ENCODE measurements around the gene FAM163B. TPM values are rescaled to one million over a fixed set of nuclear protein-coding genes. Genes with fewer than 3 reads are reported as not detected.

The FAM163B gene
- total RNA-seq, 4 donors from 2014 or later, result not detected

DNA sequence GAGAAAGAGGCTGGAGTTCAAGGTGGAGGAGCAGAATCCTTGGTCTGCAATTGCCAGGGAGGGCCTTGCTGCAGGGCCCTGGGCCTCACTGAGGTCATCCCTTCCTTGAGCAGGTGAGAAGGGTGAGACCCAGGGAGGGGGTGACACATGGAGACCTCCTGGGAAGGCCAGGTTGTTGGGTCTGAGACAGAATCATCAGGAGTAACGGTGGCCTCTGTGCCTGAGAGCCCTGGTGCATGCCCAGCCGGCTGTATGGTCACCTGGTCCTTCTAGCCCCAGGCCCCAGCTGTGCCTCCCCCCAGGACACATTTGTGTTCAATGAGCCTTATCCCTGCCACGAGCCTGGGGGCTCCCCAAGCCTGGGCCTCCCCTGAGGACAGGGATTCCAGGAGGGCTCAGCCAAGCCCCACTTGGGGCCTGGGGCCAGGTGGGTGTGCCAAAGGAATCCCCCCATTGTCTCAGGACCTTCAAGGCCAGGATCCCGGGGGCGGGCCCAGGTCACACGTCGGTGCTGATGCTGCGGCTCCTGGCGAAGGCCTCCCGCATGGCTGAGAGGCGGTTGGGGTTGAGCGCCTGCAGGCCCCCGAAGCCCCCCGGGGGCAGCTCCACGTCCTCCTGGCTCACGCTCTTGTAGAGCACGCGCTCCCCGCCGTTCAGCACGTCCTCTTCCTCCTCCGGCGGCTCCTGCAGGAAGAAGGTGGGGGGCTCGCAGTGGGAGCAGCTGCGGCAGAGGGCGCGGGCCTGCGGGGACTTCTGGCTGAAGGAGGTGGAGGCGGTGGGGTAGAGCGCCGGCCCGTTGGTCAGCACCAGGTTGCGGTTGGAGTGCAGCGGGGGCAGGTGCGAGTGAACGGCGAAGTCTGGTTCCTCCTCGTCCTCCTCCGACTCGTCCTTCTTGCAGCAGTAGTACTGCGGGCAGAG, 30.4 kb downstream of the FAM163B start:
- TF ChIP-seq, protein P1, sequence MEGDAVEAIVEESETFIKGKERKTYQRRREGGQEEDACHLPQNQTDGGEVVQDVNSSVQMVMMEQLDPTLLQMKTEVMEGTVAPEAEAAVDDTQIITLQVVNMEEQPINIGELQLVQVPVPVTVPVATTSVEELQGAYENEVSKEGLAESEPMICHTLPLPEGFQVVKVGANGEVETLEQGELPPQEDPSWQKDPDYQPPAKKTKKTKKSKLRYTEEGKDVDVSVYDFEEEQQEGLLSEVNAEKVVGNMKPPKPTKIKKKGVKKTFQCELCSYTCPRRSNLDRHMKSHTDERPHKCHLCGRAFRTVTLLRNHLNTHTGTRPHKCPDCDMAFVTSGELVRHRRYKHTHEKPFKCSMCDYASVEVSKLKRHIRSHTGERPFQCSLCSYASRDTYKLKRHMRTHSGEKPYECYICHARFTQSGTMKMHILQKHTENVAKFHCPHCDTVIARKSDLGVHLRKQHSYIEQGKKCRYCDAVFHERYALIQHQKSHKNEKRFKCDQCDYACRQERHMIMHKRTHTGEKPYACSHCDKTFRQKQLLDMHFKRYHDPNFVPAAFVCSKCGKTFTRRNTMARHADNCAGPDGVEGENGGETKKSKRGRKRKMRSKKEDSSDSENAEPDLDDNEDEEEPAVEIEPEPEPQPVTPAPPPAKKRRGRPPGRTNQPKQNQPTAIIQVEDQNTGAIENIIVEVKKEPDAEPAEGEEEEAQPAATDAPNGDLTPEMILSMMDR (IDR thresholded peaks at IDR 0.05; ENCODE audit: low read depth), result no peak

DNA sequence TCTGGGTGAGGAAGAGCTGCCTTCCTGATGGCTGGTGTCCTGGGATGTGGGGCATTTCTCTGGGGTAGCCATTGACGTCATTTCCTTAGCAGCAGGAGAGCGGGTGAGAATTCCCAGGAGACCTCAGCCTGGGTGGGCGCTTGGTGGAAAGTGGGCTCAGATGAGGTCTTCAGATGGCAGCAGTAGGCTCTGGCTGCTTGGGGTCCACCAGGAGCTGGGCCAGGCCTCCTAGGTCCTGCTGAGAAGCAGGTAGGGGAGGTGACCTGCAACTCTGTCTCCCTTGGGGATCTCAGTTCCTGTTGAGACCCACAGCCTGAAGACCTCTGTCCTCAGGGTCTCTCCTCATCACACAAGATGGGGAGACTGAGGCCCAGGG, 31.5 kb downstream of the FAM163B start:
- TF ChIP-seq, protein P1 (IDR thresholded peaks at IDR 0.05; ENCODE audit: low read depth), result no peak

DNA sequence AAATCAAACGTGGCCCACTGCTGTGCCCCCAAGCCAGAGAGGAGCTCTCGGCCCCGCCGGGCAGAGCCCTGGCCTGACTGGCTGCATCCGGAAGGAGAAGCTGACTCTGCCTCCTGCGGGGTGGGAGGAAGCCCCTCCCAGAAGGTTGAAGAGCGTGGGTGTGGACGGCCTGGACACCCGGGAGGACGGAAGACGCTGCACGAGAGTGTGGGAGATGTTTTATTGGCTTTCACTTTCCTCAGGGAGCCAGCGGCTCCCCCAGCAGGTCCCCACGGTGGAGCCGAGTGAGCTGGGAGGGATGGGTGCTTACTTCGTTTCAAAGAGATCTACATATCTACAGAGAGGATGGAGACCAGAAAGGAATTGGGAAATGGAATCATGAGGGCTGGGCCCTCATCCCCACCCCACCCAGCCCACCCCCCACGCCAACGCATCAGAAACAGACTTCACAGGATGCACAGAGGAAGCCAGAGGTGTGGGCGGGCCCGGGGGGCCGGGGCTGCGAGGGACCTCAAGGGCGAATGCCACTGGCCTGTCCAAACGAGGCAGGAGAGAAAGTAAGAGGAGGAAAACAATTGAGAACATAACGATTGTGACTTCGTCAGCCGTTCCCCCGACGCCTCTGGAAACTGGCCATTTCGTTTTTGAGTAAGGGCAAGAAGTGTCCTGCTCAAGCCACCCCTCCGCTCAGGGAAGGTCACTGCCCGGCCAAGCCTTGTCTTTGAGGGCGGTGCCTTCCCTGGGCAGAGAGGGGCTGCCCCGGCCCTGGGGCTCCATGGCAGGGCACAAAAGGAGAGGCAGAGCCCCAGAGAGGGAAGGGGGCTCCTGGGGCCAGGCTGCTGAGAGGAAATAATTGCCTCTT, 32.1 kb downstream of the FAM163B start:
- TF ChIP-seq, protein P1 (IDR thresholded peaks at IDR 0.05; ENCODE audit: low read depth), result no peak

DNA sequence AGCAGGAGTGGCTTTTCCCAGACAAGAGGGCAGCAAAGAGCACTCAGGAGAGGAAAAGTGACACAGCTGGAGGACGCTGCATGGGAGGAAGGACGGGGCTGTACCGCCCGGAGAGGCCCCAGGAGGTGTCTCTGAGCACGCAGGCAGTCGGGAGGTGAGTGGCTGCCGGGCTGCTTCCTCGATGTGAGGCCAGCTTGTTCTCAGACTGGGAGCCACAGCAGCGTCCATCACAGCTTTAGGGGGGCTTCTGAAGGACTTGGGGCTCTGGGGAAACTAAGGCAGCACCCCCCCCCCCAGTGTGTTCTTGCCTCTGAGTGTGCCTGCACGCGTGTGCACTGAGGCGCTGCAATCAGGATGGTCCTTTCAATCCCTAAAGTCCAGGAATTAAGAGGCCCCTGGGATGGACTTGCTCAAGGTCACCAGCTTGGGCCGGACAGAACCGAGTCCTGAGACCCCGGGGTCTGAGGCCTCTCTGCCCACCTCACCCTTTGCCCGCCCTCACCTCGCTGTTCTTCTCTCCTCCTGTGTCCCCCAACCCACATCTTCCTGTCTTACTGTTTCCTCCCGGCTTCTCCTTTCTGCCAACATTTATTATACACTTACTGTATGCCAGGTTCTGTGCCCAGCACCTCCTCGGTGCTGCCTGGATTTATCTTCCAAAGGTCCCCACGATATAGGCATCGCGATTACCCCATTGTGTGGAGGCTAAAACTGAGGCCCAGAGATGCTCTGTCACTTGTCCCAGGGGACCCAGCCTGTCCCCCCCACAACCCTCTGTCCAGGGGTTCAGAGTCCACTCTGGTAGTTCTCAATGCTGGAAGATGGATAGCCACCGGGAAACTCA, 32.9 kb downstream of the FAM163B start:
- TF ChIP-seq, protein P1 (IDR thresholded peaks at IDR 0.05; ENCODE audit: low read depth), result no peak

DNA sequence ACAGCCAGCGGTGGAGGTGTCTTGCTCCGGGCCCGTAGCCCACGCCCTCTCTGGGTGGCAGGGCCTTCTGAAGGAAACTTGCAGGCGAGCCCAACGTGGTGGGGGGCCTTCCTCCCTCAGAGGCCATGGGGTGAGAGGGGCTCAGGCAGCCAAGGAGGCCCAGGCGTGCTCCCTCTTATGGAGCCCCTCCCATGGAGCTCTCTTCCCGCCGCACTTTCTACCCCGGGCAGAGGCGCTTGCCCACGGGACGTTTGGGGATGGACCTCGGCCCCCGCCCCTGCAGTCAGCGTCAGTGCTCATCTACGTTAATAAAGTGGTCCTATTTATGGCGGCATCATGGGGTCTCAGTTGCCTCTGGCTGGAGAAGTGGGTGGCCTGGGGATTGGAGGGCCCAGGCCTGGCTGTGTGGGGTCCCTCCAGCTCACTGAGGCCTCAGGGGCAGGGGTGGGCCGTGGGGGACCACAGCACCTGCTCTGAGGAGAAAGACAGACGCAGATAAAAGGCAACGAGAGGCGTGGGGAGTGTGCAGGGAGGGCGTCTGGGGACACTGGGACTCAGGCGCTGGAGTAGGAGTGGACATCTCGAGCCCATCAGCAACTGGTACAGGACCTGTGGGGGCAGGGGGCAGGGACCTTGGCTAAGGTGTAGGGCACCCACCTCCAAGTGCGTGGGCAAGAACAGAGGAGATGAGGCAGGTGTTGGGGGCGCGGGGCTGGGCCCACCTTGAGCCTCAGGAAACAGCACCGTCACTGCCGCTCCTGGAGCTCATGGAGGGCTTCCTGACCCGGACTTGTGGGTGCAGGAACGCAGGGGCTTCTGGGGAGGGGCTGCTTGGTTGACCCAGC, 33.8 kb downstream of the FAM163B start:
- TF ChIP-seq, protein P1 (IDR thresholded peaks at IDR 0.05; ENCODE audit: low read depth), result no peak

DNA sequence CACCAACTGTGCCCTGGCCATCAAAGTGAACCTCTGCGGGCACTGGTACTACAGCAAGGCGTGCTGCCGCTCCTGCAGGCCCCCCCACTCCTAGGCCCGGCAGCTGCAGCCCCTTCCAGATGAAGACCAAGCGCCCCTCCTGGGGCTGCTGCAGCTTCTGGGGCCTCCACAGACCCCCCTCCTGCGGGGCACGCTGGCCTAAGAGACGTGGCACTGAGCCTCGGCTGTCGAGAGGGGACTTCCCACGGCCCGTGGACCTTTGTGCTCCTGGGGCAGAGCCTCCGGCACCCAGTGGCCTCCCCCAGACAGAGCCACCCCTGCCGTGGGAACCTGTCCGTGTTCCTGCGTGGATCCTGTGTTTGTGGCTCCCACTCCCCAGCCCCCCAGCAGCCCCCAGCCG, 34.4 kb downstream of the FAM163B start:
- TF ChIP-seq, protein P1 (IDR thresholded peaks at IDR 0.05; ENCODE audit: low read depth), result no peak

All from subcutaneous adipose tissue (tissue), 4 donors.